Neuronal stem cell (in vitro differentiated cells): Measurements from ENCODE around the gene COX4I1.
A peak's percentile ranks its signal among the peaks of the same experiment; 100 is the strongest.

Source experiments
- DNase-seq: peaks from one replicate; pipeline ENCODE4 v3.0.0-alpha.2; 2013; ENCODE audit warnings: low spot score
- H2AFZ ChIP-seq: one replicate; pipeline ENCODE4 v1.6.1; 2013; ENCODE audit warnings: mild to moderate bottlenecking, low read length, inconsistent platforms
- H2AK5ac ChIP-seq: 2 replicates; pipeline ENCODE4 v1.6.1; 2013; ENCODE audit warnings: low read depth, mild to moderate bottlenecking, inconsistent platforms, low read length, moderate library complexity, mixed read lengths
- H2BK120ac ChIP-seq: 2 replicates; pipeline ENCODE4 v1.6.1; 2013; ENCODE audit warnings: low read depth, mild to moderate bottlenecking, inconsistent platforms, low read length, moderate library complexity, mixed read lengths
- H2BK12ac ChIP-seq: one replicate; pipeline ENCODE4 v1.6.1; 2013; ENCODE audit warnings: low read length, inconsistent platforms
- H2BK15ac ChIP-seq: 2 replicates; pipeline ENCODE4 v1.6.1; 2013; ENCODE audit warnings: mild to moderate bottlenecking, low read length, inconsistent platforms, mixed read lengths
- H2BK5ac ChIP-seq: one replicate; pipeline ENCODE4 v1.6.1; 2013; ENCODE audit warnings: inconsistent platforms, mild to moderate bottlenecking, low read length, moderate library complexity
- H3K14ac ChIP-seq: one replicate; pipeline ENCODE4 v1.6.1; 2013; ENCODE audit warnings: low read length, inconsistent platforms
- H3K18ac ChIP-seq: 2 replicates; pipeline ENCODE4 v1.6.1; 2013; ENCODE audit warnings: low read length, inconsistent platforms
- H3K23ac ChIP-seq: 2 replicates; pipeline ENCODE4 v1.6.1; 2013; ENCODE audit warnings: low read depth, mild to moderate bottlenecking, mixed read lengths, low read length, inconsistent platforms; ENCODE audit not compliant: poor library complexity
- H3K27ac ChIP-seq: replicated peaks from 3 replicates; pipeline ENCODE4 v1.5.1; 2013; ENCODE audit warnings: low read length, inconsistent platforms
- H3K27me3 ChIP-seq, 3 experiments: 2 replicates each; pipeline ENCODE4 v1.6.1; 2013; ENCODE audit warnings: low read length in 3 of 3, mild to moderate bottlenecking in 2 of 3, inconsistent platforms in 1 of 3, low read depth in 1 of 3, mixed read lengths in 1 of 3, moderate library complexity in 1 of 3; ENCODE audit not compliant: control insufficient read depth in 3 of 3, insufficient read depth in 3 of 3
- H3K36me3 ChIP-seq, 2 donors: replicated peaks in 1 of 2; 2 replicates each; pipeline ENCODE4 v1.6.1; 2013; ENCODE audit warnings: low read length in 2 of 2; ENCODE audit not compliant: control insufficient read depth in 2 of 2, insufficient read depth in 2 of 2
- H3K4ac ChIP-seq: 2 replicates; pipeline ENCODE4 v1.6.1; 2013; ENCODE audit warnings: inconsistent platforms, mild to moderate bottlenecking, low read length, moderate library complexity
- H3K4me1 ChIP-seq, 2 donors: 1 replicate in 1 of 2; 2 replicates in 1 of 2; pipeline ENCODE4 v1.6.1; 2013; ENCODE audit warnings: low read length in 2 of 2, low read depth in 1 of 2; ENCODE audit not compliant: control insufficient read depth in 2 of 2, insufficient read depth in 1 of 2
- H3K4me2 ChIP-seq: one replicate; pipeline ENCODE4 v1.6.1; 2013; ENCODE audit warnings: mild to moderate bottlenecking, low read length, inconsistent platforms; ENCODE audit not compliant: insufficient read depth, poor library complexity, severe bottlenecking
- H3K4me3 ChIP-seq, 2 donors: 2 replicates each; pipeline ENCODE4 v1.5.1; 2013; ENCODE audit warnings: low read length in 2 of 2, mild to moderate bottlenecking in 2 of 2, inconsistent platforms in 1 of 2, moderate library complexity in 1 of 2
- H3K79me1 ChIP-seq: one replicate; pipeline ENCODE4 v1.6.1; 2013; ENCODE audit warnings: low read depth, mild to moderate bottlenecking, inconsistent platforms, low read length, moderate library complexity
- H3K9ac ChIP-seq: one replicate; pipeline ENCODE4 v1.6.1; 2013; ENCODE audit warnings: mild to moderate bottlenecking, low read depth, low read length, inconsistent platforms; ENCODE audit not compliant: poor library complexity
- H3K9me3 ChIP-seq, 2 donors: replicated peaks in 1 of 2; 2 replicates each; pipeline versions ENCODE3 to v1.6.1; 2013; ENCODE audit warnings: low read length in 2 of 2, mild to moderate bottlenecking in 2 of 2, inconsistent platforms in 1 of 2, low read depth in 1 of 2, mixed read lengths in 1 of 2, moderate library complexity in 1 of 2; ENCODE audit not compliant: control insufficient read depth in 2 of 2, insufficient read depth in 1 of 2
- H4K8ac ChIP-seq: one replicate; pipeline ENCODE4 v1.6.1; 2013; ENCODE audit warnings: low read depth, mild to moderate bottlenecking, inconsistent platforms, low read length, moderate library complexity
- H4K91ac ChIP-seq: one replicate; pipeline ENCODE4 v1.6.1; 2013; ENCODE audit warnings: low read length, low read depth, mild to moderate bottlenecking, inconsistent platforms; ENCODE audit not compliant: poor library complexity
- WGBS, 2 donors: extraction: QIAGEN DNeasy Blood & Tissue Kit; methylation state at CpG; one replicate each; pipeline ENCODE4 v1.1.7; 2013; ENCODE audit warnings: missing lambda C conversion rate in 2 of 2, mixed read lengths in 1 of 2; ENCODE audit not compliant: insufficient read length in 2 of 2, insufficient replicate concordance in 1 of 2; ENCODE audit errors: extremely low coverage in 2 of 2; 5-methylcytosine and 5-hydroxymethylcytosine counted together

Gene COX4I1

DNA sequence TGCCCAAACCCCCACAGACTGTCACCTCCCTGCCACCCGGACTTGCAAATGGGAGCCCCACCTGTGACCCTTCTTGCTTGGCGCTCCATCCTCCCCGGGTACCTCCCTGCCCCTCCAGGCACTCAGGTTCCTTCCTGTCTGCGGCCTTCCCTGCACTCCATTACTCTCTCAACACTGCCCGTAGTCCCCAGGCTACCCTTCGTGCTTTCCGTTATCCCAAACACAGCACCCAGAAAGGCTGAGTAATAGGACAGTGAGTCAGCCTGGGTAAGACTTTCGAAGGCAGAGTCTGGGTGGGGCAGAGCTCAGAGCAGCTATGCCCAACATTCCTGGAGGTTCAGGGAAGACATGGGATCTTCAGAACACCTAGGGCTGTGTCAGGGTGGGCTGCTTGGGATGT, 32.0 kb upstream of the COX4I1 start:
- no peak overlapping the region for H3K4me2 ChIP-seq
- H3K4me1 ChIP-seq: peaks cover 0 to 9% of the 10 kb centered on the region in 2 donors
- no peak overlapping the region for H2AK5ac ChIP-seq
- H3K4ac ChIP-seq: no peak overlapping the region
- H3K14ac ChIP-seq: no peak overlapping the region
- H2BK120ac ChIP-seq: no peak overlapping the region
- no peak overlapping the region for H2AFZ ChIP-seq
- H4K91ac ChIP-seq: no peak overlapping the region
- H2BK15ac ChIP-seq: no peak overlapping the region
- no peaks in the 10 kb centered on the region for H3K79me1 ChIP-seq
- no peak overlapping the region for H2BK12ac ChIP-seq
- H3K27ac ChIP-seq: no peak overlapping the region
- no peaks in the 10 kb centered on the region for H3K9me3 ChIP-seq
- no peak overlapping the region for H2BK5ac ChIP-seq
- no peaks in the 10 kb centered on the region for H3K36me3 ChIP-seq
- no peak for DNase-seq
- H3K9ac ChIP-seq: no peak overlapping the region
- no peak overlapping the region for H3K23ac ChIP-seq
- H3K4me3 ChIP-seq: no peak overlapping the region
- no peak overlapping the region for H4K8ac ChIP-seq
- peak overlapping the region; percentile 7 for H3K18ac ChIP-seq
- no CpG with 5 or more reads among the region's 8 CpGs for WGBS, 2 donors
- H3K27me3 ChIP-seq: no peaks in the 10 kb centered on the region

DNA sequence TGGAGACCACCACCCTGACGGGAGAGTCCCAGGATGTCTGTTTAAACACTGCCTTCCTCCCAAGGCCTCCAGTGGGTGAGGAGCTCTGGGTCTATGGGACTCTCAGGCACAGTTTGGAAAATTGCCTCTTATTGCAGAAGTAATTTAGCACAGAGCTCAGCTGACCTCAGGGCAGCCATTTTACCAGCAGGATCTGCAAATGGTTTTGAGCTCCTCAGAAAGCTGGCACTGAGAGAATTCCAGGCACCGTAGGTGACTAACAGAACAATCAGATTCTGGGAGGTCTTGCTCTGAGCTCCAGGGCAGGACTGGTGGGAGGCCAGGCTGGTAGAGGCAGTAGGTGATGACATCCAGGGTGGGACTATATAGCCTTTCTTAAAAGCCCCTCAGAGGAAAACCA, 31.3 kb upstream of the COX4I1 start:
- Histone ChIP-seq H4K8ac (no peak overlapping the region), H3K4me1 (peaks cover 0 to 9% of the 10 kb centered on the region in 2 donors), H3K4me3 (no peak overlapping the region), H3K9me3 (no peaks in the 10 kb centered on the region), H3K27ac (no peak overlapping the region), H3K9ac (no peak overlapping the region), H2BK5ac (no peak overlapping the region), H2BK120ac (no peak overlapping the region), H4K91ac (no peak overlapping the region), H3K4me2 (no peak overlapping the region), H3K27me3 (no peaks in the 10 kb centered on the region), H3K18ac (no peak overlapping the region), H3K14ac (no peak overlapping the region), H3K36me3 (no peaks in the 10 kb centered on the region), H2BK15ac (no peak overlapping the region), H3K4ac (no peak overlapping the region), H3K79me1 (no peaks in the 10 kb centered on the region), H2BK12ac (no peak overlapping the region), H2AFZ (no peak overlapping the region), H2AK5ac (no peak overlapping the region), H3K23ac (no peak overlapping the region)
- no peak for DNase-seq
- no CpG with 5 or more reads among the region's 2 CpGs for WGBS, 2 donors

DNA sequence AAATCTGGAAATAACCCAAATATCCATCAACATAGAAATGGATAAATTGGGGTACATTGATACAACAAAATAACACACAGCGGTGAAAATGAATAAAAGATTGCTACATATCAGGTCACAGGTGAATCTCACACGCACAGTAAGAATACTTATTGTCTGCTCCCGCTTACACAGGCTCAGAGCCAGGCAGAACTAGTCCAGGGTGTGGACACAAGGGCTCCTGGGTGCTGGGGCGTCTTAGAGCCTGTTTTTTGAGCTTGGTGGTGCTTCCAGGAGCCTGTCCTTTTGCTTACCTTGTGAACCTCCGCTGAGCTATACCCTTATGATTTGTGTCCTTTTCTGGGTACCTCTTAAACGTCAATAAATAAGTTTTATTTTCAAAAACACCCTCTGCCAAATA, 28.8 kb upstream of the COX4I1 start:
- Histone ChIP-seq H3K4me3 (no peak overlapping the region), H3K9me3 (no peaks in the 10 kb centered on the region), H4K91ac (no peak overlapping the region), H2BK120ac (no peak overlapping the region), H3K27me3 (no peaks in the 10 kb centered on the region), H2AFZ (no peak overlapping the region), H3K23ac (no peak overlapping the region), H3K4me1 (peaks cover 0 to 9% of the 10 kb centered on the region in 2 donors), H3K18ac (no peak overlapping the region), H2BK12ac (no peak overlapping the region), H3K79me1 (no peaks in the 10 kb centered on the region), H4K8ac (no peak overlapping the region), H3K4ac (no peak overlapping the region), H2BK15ac (no peak overlapping the region), H3K4me2 (no peak overlapping the region), H3K9ac (no peak overlapping the region), H2AK5ac (no peak overlapping the region), H3K27ac (no peak overlapping the region), H2BK5ac (no peak overlapping the region), H3K36me3 (no peaks in the 10 kb centered on the region), H3K14ac (no peak overlapping the region)
- DNase-seq: no peak
- WGBS, 2 donors: no CpG with 5 or more reads among the region's 6 CpGs

DNA sequence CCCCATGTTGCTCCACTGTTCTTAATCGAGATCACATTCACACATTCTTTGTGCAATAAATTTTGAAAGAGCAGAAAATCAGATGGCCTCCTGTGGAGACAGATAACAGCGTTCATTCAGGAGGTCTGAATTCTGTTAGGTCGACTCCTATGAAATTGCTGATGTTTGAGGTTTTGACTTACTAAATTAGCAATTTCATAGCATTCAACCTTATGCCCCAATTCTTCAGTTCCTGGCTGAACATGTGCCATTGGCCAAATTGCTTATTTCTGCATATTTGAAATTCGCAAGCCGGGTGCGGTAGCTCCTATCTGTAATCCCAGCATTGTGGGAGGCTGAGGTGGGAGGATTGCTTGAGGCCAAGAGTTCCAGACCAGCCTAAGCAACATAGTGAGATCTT, 26.5 kb upstream of the COX4I1 start:
- H3K27me3 ChIP-seq: no peaks in the 10 kb centered on the region
- no peak overlapping the region for H3K27ac ChIP-seq
- H4K91ac ChIP-seq: no peak overlapping the region
- H3K4me3 ChIP-seq: no peak overlapping the region
- no peak overlapping the region for H2BK5ac ChIP-seq
- H3K9me3 ChIP-seq: no peaks in the 10 kb centered on the region
- no peak overlapping the region for H3K9ac ChIP-seq
- H3K36me3 ChIP-seq: peaks cover 4 to 17% of the 10 kb centered on the region in 2 donors
- no CpG with 5 or more reads among the region's 6 CpGs for WGBS, 2 donors
- no peak overlapping the region for H2AK5ac ChIP-seq
- no peak overlapping the region for H2BK120ac ChIP-seq
- peaks cover 0 to 5% of the 10 kb centered on the region in 2 donors for H3K4me1 ChIP-seq
- H3K14ac ChIP-seq: no peak overlapping the region
- no peak overlapping the region for H3K4ac ChIP-seq
- DNase-seq: no peak
- no peak overlapping the region for H3K23ac ChIP-seq
- no peak overlapping the region for H4K8ac ChIP-seq
- no peak overlapping the region for H3K18ac ChIP-seq
- H3K4me2 ChIP-seq: no peak overlapping the region
- no peak overlapping the region for H2BK12ac ChIP-seq
- no peak overlapping the region for H2BK15ac ChIP-seq
- H2AFZ ChIP-seq: no peak overlapping the region
- no peaks in the 10 kb centered on the region for H3K79me1 ChIP-seq
